ENCODE results near the gene TSFM.

Gene TSFM

GRCh38 chr12:57740656-57741412, 41.8 kb upstream of the TSFM start:
- Histone ChIP-seq H3K36me3 (ENCODE audit: control insufficient read depth, insufficient read depth, low read length) (no peaks in the 10 kb centered on the region), H3K4me1 (ENCODE audit: control insufficient read depth, insufficient read depth, low read length) (peaks cover 3% of the 10 kb centered on the region), H3K27me3 (ENCODE audit: control insufficient read depth, insufficient read depth, low read length) (peaks cover 64% of the 10 kb centered on the region), H3K9ac (ENCODE audit: low read depth, low read length) (no peak overlapping the region), H3K4me3 (ENCODE audit: low read depth, low read length) (no peak overlapping the region), H3K9me3 (ENCODE audit: control insufficient read depth, insufficient read depth, low read length) (no peaks in the 10 kb centered on the region)

GRCh38 chr12:57741413-57741789, 41.2 kb upstream of the TSFM start:
- no peak overlapping the region for H3K4me3 ChIP-seq (ENCODE audit: low read depth, low read length)
- H3K36me3 ChIP-seq (ENCODE audit: control insufficient read depth, insufficient read depth, low read length), result no peaks in the 10 kb centered on the region
- peaks cover 6% of the 10 kb centered on the region for H3K4me1 ChIP-seq (ENCODE audit: control insufficient read depth, insufficient read depth, low read length)
- peaks cover 58% of the 10 kb centered on the region for H3K27me3 ChIP-seq (ENCODE audit: control insufficient read depth, insufficient read depth, low read length)
- H3K9ac ChIP-seq (ENCODE audit: low read depth, low read length), result no peak overlapping the region
- no peaks in the 10 kb centered on the region for H3K9me3 ChIP-seq (ENCODE audit: control insufficient read depth, insufficient read depth, low read length)

GRCh38 chr12:57741844-57742738, 40.5 kb upstream of the TSFM start:
- H3K4me3 ChIP-seq (ENCODE audit: low read depth, low read length), result peak overlapping the region; percentile 26
- no peak overlapping the region for H3K9ac ChIP-seq (ENCODE audit: low read depth, low read length)
- H3K36me3 ChIP-seq (ENCODE audit: control insufficient read depth, insufficient read depth, low read length), result peaks cover 5% of the 10 kb centered on the region
- H3K4me1 ChIP-seq (ENCODE audit: control insufficient read depth, insufficient read depth, low read length), result peaks cover 3% of the 10 kb centered on the region
- peaks cover 51% of the 10 kb centered on the region for H3K27me3 ChIP-seq (ENCODE audit: control insufficient read depth, insufficient read depth, low read length)
- no peaks in the 10 kb centered on the region for H3K9me3 ChIP-seq (ENCODE audit: control insufficient read depth, insufficient read depth, low read length)

- H3K4me3 ChIP-seq (ENCODE audit: low read depth, low read length), result no peak overlapping the region
- H3K9ac ChIP-seq (ENCODE audit: low read depth, low read length), result no peak overlapping the region
Measured at GRCh38 chr12:57743769-57744168, 38.8 kb upstream of the TSFM start.

GRCh38 chr12:57744194-57744776, 38.3 kb upstream of the TSFM start:
- H3K27me3 ChIP-seq (ENCODE audit: control insufficient read depth, insufficient read depth, low read length), result peaks cover 36% of the 10 kb centered on the region
- no peaks in the 10 kb centered on the region for H3K9me3 ChIP-seq (ENCODE audit: control insufficient read depth, insufficient read depth, low read length)
- peak overlapping the region; percentile 28 for H3K9ac ChIP-seq (ENCODE audit: low read depth, low read length)
- peak overlapping the region; percentile 90 for H3K4me3 ChIP-seq (ENCODE audit: low read depth, low read length)
- peaks cover 3% of the 10 kb centered on the region for H3K4me1 ChIP-seq (ENCODE audit: control insufficient read depth, insufficient read depth, low read length)
- H3K36me3 ChIP-seq (ENCODE audit: control insufficient read depth, insufficient read depth, low read length), result peaks cover 19% of the 10 kb centered on the region

More at GRCh38 chr12:57743769-57744168, 38.8 kb upstream of the TSFM start:
- Histone ChIP-seq H3K9me3 (ENCODE audit: control insufficient read depth, insufficient read depth, low read length) (no peaks in the 10 kb centered on the region), H3K4me1 (ENCODE audit: control insufficient read depth, insufficient read depth, low read length) (peaks cover 3% of the 10 kb centered on the region), H3K27me3 (ENCODE audit: control insufficient read depth, insufficient read depth, low read length) (peaks cover 41% of the 10 kb centered on the region), H3K36me3 (ENCODE audit: control insufficient read depth, insufficient read depth, low read length) (peaks cover 19% of the 10 kb centered on the region)

GRCh38 chr12:57744777-57745484, 37.7 kb upstream of the TSFM start, which contains the start of gene TSPAN31:
TSS of gene TSPAN31 (plus strand) at chr12:57745039. CDS start at chr12:57745155, 116 bp downstream.
- Histone ChIP-seq H3K9ac (ENCODE audit: low read depth, low read length) (peak within 1 kb of the TSS; percentile 67), H3K36me3 (ENCODE audit: control insufficient read depth, insufficient read depth, low read length) (peaks cover 19% of the 10 kb centered on the region), H3K27me3 (ENCODE audit: control insufficient read depth, insufficient read depth, low read length) (peaks cover 30% of the 10 kb centered on the region), H3K4me1 (ENCODE audit: control insufficient read depth, insufficient read depth, low read length) (peaks cover 3% of the 10 kb centered on the region), H3K4me3 (ENCODE audit: low read depth, low read length) (peak within 1 kb of the TSS; percentile 90), H3K9me3 (ENCODE audit: control insufficient read depth, insufficient read depth, low read length) (no peaks in the 10 kb centered on the region)

- H3K36me3 ChIP-seq (ENCODE audit: control insufficient read depth, insufficient read depth, low read length), result peaks cover 22% of the 10 kb centered on the region
- no peaks in the 10 kb centered on the region for H3K9me3 ChIP-seq (ENCODE audit: control insufficient read depth, insufficient read depth, low read length)
- H3K9ac ChIP-seq (ENCODE audit: low read depth, low read length), result peak overlapping the region; percentile 67
- H3K4me1 ChIP-seq (ENCODE audit: control insufficient read depth, insufficient read depth, low read length), result peaks cover 3% of the 10 kb centered on the region
- peaks cover 25% of the 10 kb centered on the region for H3K27me3 ChIP-seq (ENCODE audit: control insufficient read depth, insufficient read depth, low read length)
- peak overlapping the region; percentile 90 for H3K4me3 ChIP-seq (ENCODE audit: low read depth, low read length)
Measured at GRCh38 chr12:57745485-57745881, 37.1 kb upstream of the TSFM start.

- Histone ChIP-seq H3K9ac (ENCODE audit: low read depth, low read length) (no peak overlapping the region), H3K36me3 (ENCODE audit: control insufficient read depth, insufficient read depth, low read length) (peaks cover 24% of the 10 kb centered on the region), H3K27me3 (ENCODE audit: control insufficient read depth, insufficient read depth, low read length) (peaks cover 19% of the 10 kb centered on the region), H3K9me3 (ENCODE audit: control insufficient read depth, insufficient read depth, low read length) (no peaks in the 10 kb centered on the region), H3K4me3 (ENCODE audit: low read depth, low read length) (peak overlapping the region; percentile 90), H3K4me1 (ENCODE audit: control insufficient read depth, insufficient read depth, low read length) (peaks cover 3% of the 10 kb centered on the region)
Measured at GRCh38 chr12:57746025-57746424, 36.6 kb upstream of the TSFM start.

- Histone ChIP-seq H3K9ac (ENCODE audit: low read depth, low read length) (no peak overlapping the region), H3K4me3 (ENCODE audit: low read depth, low read length) (no peak overlapping the region), H3K4me1 (ENCODE audit: control insufficient read depth, insufficient read depth, low read length) (peaks cover 13% of the 10 kb centered on the region), H3K36me3 (ENCODE audit: control insufficient read depth, insufficient read depth, low read length) (peaks cover 24% of the 10 kb centered on the region), H3K27me3 (ENCODE audit: control insufficient read depth, insufficient read depth, low read length) (peaks cover 14% of the 10 kb centered on the region), H3K9me3 (ENCODE audit: control insufficient read depth, insufficient read depth, low read length) (no peaks in the 10 kb centered on the region)
Measured at GRCh38 chr12:57749061-57749460, 33.5 kb upstream of the TSFM start.

GRCh38 chr12:57750561-57751431, 31.8 kb upstream of the TSFM start:
- Histone ChIP-seq H3K27me3 (ENCODE audit: control insufficient read depth, insufficient read depth, low read length) (peaks cover 15% of the 10 kb centered on the region), H3K4me3 (ENCODE audit: low read depth, low read length) (peak overlapping the region; percentile 95), H3K9ac (ENCODE audit: low read depth, low read length) (peak overlapping the region; percentile 97), H3K4me1 (ENCODE audit: control insufficient read depth, insufficient read depth, low read length) (peaks cover 13% of the 10 kb centered on the region), H3K36me3 (ENCODE audit: control insufficient read depth, insufficient read depth, low read length) (peaks cover 24% of the 10 kb centered on the region), H3K9me3 (ENCODE audit: control insufficient read depth, insufficient read depth, low read length) (no peaks in the 10 kb centered on the region)

Measured in iPS-15b (cell line).